ENCODE data around the gene STAG1. TPM values are rescaled to one million over a fixed set of nuclear protein-coding genes. Genes with fewer than 3 reads are reported as not detected.
A peak's percentile ranks its signal among the peaks of the same experiment; 100 is the strongest.
"Not testable (repeated sequence)": the region's sequence is repeated elsewhere in the genome, so short reads cannot be mapped to it uniquely, and the experiment has no call there.

The STAG1 gene
- polyA plus RNA-seq, 1 donor = 30.3 TPM

GRCh38 chr3:136645915-136646314 is 106.3 kb downstream of the STAG1 start:
- DNase-seq (ENCODE audit: low read depth) = no peak

DNA sequence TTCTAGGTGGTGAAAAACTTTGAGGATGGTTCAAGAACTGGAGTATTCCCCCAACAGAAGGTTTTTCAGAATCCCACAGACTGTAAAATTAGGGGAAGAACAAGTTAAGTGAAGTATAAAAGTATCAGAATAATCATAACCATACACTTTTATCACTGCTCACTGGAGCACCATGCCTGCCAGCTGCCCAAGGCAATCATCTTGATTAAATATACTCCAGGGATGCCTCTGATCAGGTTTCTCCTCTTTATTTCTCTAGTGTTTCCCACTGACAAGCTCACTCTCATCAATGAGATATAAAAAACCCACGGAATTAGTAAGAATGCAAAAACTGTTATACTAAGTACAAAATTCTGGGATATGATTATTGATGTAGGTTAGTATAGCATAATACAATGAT is 108.0 kb downstream of the STAG1 start:
- DNase-seq (ENCODE audit: low read depth) = no peak

DNA sequence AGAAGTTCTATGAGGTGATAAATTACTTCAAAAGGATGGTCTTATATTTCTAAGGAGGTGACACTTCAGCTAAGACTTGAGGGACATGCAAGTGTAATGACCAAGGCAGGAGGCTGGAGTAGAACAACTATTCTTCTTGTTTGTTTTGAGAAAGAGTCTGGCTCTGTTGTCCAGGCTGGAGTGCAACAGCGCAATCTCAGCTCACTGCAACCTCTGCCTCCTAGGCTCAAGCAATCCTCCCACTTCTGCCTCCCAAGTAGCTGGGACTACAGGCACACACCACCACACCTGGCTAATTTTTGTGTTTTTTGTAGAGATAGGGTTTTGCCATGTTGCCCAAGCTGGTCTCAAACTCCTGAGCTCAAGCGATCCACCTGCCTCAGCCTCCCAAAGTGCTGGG is 108.8 kb downstream of the STAG1 start:
- DNase-seq (ENCODE audit: low read depth) = not testable (repeated sequence)

GRCh38 chr3:136642711-136643110 is 109.5 kb downstream of the STAG1 start:
- no peak for DNase-seq (ENCODE audit: low read depth)

DNA sequence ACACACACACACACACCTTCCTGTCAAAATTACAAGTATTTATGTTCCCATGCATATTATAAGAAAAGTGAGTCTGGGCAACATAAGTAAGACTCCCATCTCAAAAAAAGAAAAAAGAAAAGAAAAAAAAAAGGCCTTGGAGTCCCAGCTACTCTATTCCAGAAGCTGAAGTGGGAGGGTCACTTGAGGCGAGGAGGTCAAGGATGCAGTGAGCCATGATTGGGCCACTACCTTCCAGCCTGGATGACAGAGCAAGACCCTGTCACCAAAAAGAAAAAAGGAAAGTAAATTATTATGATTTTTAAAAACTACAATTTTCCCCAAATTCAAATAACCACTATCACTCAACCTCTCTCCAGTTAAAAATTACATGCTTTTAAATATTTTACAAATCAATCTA is 113.1 kb downstream of the STAG1 start:
- DNase-seq (ENCODE audit: low read depth) = no peak

DNA sequence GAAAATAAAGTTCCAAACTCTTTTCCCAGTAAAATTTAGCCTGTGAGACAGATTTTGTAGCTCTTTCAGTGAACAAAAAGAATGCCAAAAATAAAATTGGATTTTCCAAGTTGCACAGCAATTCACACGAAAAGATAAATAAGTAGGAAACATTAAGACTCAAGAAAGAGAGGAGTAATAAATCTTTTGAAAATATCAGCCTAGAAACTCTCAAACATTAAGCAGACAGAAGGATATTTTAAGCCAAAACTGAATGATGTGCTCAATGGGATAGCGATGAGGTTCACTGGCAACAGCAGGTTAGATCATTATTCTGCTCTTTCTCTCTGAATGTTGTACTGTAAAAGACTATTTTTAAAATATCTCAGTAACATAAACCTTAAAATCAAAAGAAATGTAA is 115.0 kb downstream of the STAG1 start:
- peak; percentile 32 for DNase-seq (ENCODE audit: low read depth)

DNA sequence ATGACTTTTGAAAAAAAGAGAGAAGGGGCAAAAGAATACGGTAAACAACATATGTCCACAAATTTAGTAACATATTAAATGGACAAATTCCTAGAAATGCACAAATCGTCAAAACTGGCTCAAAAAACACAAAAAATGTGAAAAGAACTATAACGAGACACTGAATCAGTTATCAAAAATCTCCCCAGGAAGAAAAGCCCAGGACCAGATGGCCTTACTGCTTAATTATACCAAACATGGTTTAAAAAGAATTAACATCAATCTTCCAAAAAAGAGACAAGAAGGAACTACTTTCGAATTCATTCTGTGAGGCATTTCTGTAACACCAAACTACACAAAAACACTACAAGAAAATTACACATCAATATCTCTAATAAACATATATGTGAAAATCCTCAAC is 117.4 kb downstream of the STAG1 start:
- no peak for DNase-seq (ENCODE audit: low read depth)

DNA sequence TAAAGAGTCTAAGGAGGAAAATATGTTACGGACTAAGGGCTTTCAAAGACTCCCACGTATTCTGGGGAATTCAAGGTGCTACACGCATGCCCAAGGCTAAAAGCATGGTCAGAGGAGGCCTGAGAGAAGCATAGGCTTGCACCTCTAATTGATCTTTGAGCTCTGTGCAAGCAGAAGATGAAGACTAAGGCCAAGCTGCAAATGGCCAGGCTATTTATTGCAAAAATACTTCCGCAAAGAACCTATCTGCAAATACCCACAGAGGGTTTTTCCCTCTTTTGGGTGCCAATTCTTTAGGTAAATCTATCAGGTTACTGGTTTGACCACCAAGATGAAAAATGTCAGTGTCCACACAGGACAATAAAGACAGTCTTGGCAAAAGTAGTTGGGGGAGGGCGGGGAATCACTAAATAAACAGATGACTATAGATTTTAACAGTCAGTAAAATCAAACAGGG is 119.5 kb downstream of the STAG1 start:
- no peak for DNase-seq (ENCODE audit: low read depth)

- no peak for DNase-seq (ENCODE audit: low read depth)
These were observed 120.8 kb downstream of the STAG1 start for GRCh38 chr3:136631424-136631823.

DNA sequence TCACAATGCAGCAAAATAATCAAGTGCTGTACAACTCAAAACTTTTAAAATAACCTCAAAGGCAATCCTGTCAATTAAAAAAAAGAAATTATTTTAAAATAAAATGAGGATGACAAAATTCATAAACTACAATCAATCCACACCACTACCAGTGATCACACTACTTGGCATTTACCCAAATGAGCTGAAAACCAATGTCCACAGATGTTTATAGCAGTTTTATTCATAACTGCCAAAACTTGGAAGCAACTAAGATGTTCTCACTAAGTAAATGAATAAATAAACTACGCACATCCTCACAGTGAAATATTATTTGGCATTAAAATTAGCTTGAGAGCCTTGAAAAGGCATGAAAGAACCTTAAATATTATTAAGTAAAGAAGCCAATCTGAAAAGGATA is 121.3 kb downstream of the STAG1 start:
- DNase-seq (ENCODE audit: low read depth) = no peak

DNA sequence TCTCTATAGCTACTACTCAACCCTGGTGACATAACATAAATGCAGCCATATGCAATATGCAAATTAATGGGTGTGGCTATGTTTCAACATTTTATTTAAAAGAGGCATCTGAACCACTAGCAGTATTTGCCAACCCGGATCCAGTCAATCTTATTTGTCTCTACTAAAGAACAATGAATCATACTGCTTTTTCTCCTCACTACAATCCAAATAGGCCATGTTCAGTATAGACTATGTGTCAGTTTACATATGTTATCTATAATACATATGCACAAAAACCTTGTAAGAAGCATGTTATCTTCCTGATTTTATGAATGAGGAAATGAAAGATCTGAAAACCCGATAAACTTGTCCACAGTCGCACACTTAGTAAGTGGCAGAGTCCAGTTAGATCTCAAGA is 125.7 kb downstream of the STAG1 start:
- no peak for DNase-seq (ENCODE audit: low read depth)

- no peak for DNase-seq (ENCODE audit: low read depth)
These were observed 127.0 kb downstream of the STAG1 start for GRCh38 chr3:136624894-136625815.

DNA sequence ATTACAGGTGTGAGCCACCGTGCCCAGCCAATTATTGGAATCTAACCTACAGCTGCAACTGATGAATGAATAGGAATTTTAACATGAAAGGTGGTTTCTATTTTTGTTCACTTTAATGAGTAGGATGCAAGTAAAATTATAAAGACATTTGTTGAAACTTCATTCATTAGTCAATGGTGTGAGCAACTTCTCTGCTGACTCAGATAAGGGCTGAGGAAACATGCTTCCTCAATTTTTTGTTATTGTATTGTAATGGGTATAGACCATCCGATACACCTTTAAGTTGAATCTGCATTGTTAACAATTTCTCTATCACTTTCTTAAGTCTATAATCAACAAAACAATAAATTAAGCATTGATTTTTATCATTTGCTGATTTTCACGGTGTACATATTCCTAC is 127.8 kb downstream of the STAG1 start:
- no peak for DNase-seq (ENCODE audit: low read depth)

DNA sequence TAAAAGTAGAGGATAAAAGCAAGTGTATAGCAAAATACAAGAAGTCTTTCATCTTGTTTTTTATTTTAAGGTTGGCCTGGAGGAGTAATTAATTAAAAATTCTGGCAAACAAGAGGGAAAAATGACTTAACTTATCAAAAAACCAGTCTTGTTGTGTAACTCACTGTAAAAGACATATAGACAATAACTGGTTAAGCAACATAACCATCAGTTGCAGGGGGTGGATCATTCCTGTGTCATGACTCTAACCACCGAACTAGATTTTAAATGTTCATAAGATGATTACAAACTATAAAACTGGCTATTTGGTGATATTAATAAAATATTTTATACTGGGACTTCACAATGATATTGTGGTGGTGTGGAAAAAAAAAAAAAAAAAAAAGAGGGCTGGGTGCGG is 130.6 kb downstream of the STAG1 start:
- no peak for DNase-seq (ENCODE audit: low read depth)

DNA sequence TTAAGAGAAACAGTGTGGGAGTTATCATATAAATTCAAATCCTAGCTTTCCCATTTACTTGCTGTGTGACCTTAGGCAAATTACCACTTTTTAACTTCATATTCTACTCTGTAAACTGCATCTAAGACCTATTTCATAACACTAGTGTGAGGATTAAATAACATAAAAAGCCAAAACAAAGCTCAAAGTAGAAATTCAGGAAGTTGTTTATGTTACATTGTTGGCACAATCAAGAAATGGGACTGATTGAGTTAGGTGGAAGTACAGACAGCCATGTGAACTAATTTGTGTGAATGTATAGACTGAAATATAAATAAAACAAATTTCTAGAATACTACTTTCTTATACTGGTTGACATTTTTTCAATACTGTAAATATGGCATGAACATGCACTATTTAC is 131.7 kb downstream of the STAG1 start:
- no peak for DNase-seq (ENCODE audit: low read depth)

- DNase-seq (ENCODE audit: low read depth) = not testable (repeated sequence)
These were observed 134.1 kb downstream of the STAG1 start for GRCh38 chr3:136617969-136618525.

DNA sequence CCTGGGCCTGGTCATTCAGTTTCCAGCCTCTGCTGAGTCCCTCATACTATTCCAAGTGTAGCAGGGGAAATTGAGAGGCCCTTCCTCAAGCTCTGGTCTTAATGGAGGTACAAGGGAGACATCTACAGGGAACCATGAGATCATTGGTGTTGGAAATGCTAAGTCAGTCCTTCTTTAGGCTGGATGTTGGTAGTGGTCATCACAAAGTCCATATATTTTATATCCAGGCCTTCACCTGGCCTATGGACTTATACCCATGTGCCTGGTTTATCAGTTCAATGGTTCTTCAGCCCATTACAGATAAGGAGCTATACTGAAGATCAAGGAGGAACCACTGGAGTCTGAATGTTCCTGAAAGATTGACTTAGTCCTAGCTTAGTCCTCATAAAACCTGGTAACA is 135.0 kb downstream of the STAG1 start:
- no peak for DNase-seq (ENCODE audit: low read depth)

GRCh38 chr3:136612512-136612911 is 139.7 kb downstream of the STAG1 start:
- DNase-seq (ENCODE audit: low read depth) = no peak

- no peak for DNase-seq (ENCODE audit: low read depth)
These were observed 145.2 kb downstream of the STAG1 start for GRCh38 chr3:136606990-136607389.

GRCh38 chr3:136606216-136606615 is 146.0 kb downstream of the STAG1 start:
- not testable (repeated sequence) for DNase-seq (ENCODE audit: low read depth)

- no peak for DNase-seq (ENCODE audit: low read depth)
These were observed 147.2 kb downstream of the STAG1 start for GRCh38 chr3:136604961-136605360.

GRCh38 chr3:136602818-136603217 is 149.4 kb downstream of the STAG1 start:
- no peak for DNase-seq (ENCODE audit: low read depth)

All from forelimb muscle (tissue), 1 donor.